ENCODE data around the gene NTHL1.

DNA sequence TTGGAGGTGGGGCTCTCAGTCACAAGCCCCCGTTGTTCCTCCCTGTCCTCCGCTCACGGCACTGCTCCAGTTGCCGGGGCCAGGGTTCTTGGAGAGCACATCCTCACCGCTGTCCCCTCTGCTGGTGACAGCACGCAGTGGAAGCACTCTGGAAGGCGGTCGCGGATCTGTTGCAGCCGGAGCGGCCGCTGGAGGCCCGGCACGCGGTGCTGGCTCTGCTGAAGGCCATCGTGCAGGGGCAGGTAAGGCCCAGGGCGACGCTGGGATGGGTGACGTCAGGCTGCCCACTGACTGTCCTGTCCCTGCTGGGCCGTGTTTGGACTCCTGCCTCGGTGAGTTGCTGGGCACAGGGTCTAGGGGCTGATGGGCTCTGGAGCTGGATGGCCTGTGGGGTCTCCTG is 5.6 kb upstream of the NTHL1 start:
- TF ChIP-seq, protein P1, sequence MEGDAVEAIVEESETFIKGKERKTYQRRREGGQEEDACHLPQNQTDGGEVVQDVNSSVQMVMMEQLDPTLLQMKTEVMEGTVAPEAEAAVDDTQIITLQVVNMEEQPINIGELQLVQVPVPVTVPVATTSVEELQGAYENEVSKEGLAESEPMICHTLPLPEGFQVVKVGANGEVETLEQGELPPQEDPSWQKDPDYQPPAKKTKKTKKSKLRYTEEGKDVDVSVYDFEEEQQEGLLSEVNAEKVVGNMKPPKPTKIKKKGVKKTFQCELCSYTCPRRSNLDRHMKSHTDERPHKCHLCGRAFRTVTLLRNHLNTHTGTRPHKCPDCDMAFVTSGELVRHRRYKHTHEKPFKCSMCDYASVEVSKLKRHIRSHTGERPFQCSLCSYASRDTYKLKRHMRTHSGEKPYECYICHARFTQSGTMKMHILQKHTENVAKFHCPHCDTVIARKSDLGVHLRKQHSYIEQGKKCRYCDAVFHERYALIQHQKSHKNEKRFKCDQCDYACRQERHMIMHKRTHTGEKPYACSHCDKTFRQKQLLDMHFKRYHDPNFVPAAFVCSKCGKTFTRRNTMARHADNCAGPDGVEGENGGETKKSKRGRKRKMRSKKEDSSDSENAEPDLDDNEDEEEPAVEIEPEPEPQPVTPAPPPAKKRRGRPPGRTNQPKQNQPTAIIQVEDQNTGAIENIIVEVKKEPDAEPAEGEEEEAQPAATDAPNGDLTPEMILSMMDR (IDR thresholded peaks at IDR 0.05; ENCODE audit: borderline replicate concordance, extremely low read depth, low read length, poor library complexity, severe bottlenecking) = no peak
- TF ChIP-seq EZH2 (IDR thresholded peaks at IDR 0.05; ENCODE audit: borderline replicate concordance, low read depth, low read length, severe bottlenecking) = no peak

Measured in DND-41 (cell line).